Nephron progenitor cell (in vitro differentiated cells): Measurements from ENCODE around the gene ETV1.
A peak's percentile ranks its signal among the peaks of the same experiment; 100 is the strongest.

Source experiments
- DNase-seq: peaks from one replicate; pipeline ENCODE4 v3.0.0; 2021
- H3K27ac Mint-ChIP-seq: 2 replicates; pipeline ENCODE4 v1.8.0; 2021; ENCODE audit warnings: mild to moderate bottlenecking, moderate library complexity, mixed read lengths
- H3K27me3 Mint-ChIP-seq: 2 replicates; pipeline ENCODE4 v1.8.0; 2021; ENCODE audit warnings: mild to moderate bottlenecking, low read depth, mixed read lengths; ENCODE audit not compliant: poor library complexity
- H3K36me3 Mint-ChIP-seq: 2 replicates; pipeline ENCODE4 v1.8.0; 2021; ENCODE audit warnings: low read depth, mixed read lengths
- H3K4me1 Mint-ChIP-seq: 2 replicates; pipeline ENCODE4 v1.8.0; 2021; ENCODE audit warnings: mixed read lengths
- H3K4me3 Mint-ChIP-seq: 2 replicates; pipeline ENCODE4 v1.8.0; 2021; ENCODE audit warnings: mild to moderate bottlenecking, moderate library complexity, mixed read lengths
- H3K9me3 Mint-ChIP-seq: 2 replicates; pipeline ENCODE4 v1.8.0; 2021; ENCODE audit warnings: mild to moderate bottlenecking, moderate library complexity, mixed read lengths
- TF ChIP-seq, protein P1 (sequence below): fragments of 200-600 bp; sonication (generic); IDR thresholded peaks from 2 replicates; pipeline ENCODE4 v1.5.0; 2021; ENCODE audit warnings: antibody characterized with exemption

ETV1 gene

DNA sequence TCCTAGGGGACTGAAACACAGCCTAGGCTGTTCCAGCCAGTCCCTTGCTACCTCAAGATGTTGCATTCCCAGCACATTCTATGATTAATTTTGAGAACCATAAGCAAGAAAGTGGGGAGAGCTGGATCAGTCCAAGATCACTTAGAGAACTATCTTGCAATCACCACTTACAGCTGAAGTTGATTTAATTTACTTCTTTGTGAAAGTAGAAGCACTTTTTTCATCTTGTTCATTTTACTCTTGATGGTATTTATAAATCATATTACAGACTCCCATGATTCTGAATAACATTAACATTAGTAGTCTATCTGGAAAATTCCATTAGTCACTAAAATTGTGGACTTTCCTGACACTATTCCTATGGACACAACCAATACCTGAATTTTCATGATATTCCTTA, 118.5 kb downstream of the ETV1 start:
- DNase-seq: no peak
- Mint-ChIP-seq H3K4me3 (no peak overlapping the region), H3K9me3 (no peaks in the 10 kb centered on the region), H3K27me3 (peaks cover 4% of the 10 kb centered on the region), H3K27ac (no peak overlapping the region), H3K36me3 (no peaks in the 10 kb centered on the region), H3K4me1 (no peaks in the 10 kb centered on the region)
- TF ChIP-seq, protein P1, sequence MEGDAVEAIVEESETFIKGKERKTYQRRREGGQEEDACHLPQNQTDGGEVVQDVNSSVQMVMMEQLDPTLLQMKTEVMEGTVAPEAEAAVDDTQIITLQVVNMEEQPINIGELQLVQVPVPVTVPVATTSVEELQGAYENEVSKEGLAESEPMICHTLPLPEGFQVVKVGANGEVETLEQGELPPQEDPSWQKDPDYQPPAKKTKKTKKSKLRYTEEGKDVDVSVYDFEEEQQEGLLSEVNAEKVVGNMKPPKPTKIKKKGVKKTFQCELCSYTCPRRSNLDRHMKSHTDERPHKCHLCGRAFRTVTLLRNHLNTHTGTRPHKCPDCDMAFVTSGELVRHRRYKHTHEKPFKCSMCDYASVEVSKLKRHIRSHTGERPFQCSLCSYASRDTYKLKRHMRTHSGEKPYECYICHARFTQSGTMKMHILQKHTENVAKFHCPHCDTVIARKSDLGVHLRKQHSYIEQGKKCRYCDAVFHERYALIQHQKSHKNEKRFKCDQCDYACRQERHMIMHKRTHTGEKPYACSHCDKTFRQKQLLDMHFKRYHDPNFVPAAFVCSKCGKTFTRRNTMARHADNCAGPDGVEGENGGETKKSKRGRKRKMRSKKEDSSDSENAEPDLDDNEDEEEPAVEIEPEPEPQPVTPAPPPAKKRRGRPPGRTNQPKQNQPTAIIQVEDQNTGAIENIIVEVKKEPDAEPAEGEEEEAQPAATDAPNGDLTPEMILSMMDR: no peak

DNA sequence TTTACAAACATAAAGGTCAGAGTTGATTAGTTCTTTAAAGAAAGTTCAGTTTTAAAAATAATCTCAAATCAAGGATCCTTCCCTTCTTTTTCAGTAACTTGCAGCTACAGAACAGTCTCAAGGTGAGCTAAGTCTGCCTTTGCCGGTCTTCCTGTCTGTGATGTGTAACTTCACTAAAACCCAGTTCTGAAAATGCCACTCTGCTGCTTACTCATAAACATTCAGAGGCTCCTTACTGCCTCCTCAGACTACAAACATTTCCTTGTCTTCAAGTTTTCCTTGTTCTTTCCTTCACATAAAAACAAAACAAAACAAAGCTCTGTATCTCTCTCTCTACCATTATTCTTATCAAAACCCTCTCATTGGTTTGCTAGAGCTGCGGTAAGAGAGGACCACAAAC, 128.7 kb downstream of the ETV1 start:
- Mint-ChIP-seq H3K27me3 (peaks cover 6% of the 10 kb centered on the region), H3K4me1 (no peaks in the 10 kb centered on the region), H3K27ac (no peak overlapping the region), H3K9me3 (no peaks in the 10 kb centered on the region), H3K36me3 (no peaks in the 10 kb centered on the region), H3K4me3 (no peak overlapping the region)
- no peak for DNase-seq
- TF ChIP-seq, protein P1: no peak

DNA sequence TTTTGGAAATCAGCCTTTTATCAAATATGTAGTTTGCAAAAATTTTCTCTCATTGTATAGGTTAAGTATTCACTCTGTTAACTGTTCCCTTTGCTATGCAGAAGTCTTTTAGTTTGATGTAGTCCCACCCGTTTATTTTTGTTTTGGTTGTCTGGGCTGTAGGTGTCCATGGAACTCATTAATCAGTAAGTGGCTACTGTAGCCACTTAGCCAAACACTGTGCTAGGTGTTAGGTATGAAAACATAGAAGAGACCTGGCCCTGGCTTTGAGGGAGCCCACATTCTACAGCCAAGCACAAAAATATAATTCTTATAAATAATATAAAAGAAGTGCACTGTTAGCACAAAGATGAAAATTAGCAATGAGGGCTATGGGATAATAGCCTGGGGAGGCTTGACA, 133.5 kb downstream of the ETV1 start:
- H3K4me1 Mint-ChIP-seq: peaks cover 13% of the 10 kb centered on the region
- no peak overlapping the region for H3K4me3 Mint-ChIP-seq
- H3K27me3 Mint-ChIP-seq: peaks cover 8% of the 10 kb centered on the region
- H3K27ac Mint-ChIP-seq: no peak overlapping the region
- no peaks in the 10 kb centered on the region for H3K36me3 Mint-ChIP-seq
- TF ChIP-seq, protein P1: no peak
- peaks cover 3% of the 10 kb centered on the region for H3K9me3 Mint-ChIP-seq
- DNase-seq: no peak

DNA sequence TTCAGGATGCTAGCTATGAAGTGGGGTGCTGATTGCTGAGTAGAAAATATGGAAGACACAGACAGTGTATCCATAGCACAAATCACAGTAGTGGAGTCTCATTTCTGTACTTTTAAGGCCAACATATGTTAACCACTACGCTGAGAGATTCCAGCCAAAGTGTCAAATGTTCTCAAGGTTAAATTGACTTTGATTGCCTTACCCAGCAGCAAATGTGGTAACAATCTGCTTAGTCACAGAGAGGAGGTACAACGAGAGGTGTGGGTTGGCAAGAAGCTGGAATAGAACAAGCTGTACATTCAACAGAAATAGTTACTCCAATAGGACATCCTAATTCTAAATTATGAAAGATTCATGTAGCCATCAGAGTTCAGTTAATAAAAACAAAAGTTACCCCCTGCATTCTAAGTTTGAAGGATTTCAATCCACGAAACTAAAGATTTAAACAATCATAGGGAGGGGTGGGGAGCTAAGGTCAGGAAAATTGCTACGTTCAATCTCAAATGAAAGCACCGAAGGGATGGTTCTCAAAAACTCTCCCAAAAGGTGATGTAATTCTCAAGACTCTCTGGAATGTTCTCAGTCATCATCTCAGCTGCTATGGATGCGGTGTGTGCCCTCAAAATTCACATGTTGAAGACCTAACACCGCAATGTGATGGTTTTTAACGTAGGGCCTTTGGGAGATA, 137.0 kb downstream of the ETV1 start:
- no peak overlapping the region for H3K27ac Mint-ChIP-seq

DNA sequence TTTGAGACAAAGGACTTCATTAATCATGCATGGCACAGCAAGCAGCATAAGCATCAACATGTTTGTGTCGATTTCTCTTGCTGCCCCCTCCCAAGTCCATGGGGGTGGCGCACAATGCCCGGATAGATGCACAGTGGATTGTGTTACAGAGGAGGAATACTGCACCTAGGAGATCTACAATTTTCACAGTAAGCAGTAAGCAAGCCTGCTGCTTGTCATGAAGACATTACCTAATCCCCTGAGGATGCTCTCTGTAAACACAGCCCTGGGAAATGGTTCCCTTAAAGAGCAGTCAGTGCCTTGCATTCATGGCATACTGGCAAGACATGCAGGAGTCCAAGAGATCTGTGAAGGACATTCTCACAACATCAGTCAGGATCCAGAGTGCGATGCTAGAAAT, 137.7 kb downstream of the ETV1 start:
- peak overlapping the region; percentile 62 for H3K27ac Mint-ChIP-seq
- H3K9me3 Mint-ChIP-seq: peaks cover 6% of the 10 kb centered on the region
- peak; percentile 4 for DNase-seq
- peaks cover 5% of the 10 kb centered on the region for H3K27me3 Mint-ChIP-seq
- no peak overlapping the region for H3K4me3 Mint-ChIP-seq
- no peaks in the 10 kb centered on the region for H3K36me3 Mint-ChIP-seq
- TF ChIP-seq, protein P1: no peak
- H3K4me1 Mint-ChIP-seq: peaks cover 28% of the 10 kb centered on the region

More for the DNA sequence above, 137.0 kb downstream of the ETV1 start:
- no peak for DNase-seq
- Mint-ChIP-seq H3K27me3 (peaks cover 5% of the 10 kb centered on the region), H3K9me3 (peaks cover 5% of the 10 kb centered on the region), H3K36me3 (no peaks in the 10 kb centered on the region), H3K4me1 (peaks cover 28% of the 10 kb centered on the region), H3K4me3 (no peak overlapping the region)
- TF ChIP-seq, protein P1: no peak

DNA sequence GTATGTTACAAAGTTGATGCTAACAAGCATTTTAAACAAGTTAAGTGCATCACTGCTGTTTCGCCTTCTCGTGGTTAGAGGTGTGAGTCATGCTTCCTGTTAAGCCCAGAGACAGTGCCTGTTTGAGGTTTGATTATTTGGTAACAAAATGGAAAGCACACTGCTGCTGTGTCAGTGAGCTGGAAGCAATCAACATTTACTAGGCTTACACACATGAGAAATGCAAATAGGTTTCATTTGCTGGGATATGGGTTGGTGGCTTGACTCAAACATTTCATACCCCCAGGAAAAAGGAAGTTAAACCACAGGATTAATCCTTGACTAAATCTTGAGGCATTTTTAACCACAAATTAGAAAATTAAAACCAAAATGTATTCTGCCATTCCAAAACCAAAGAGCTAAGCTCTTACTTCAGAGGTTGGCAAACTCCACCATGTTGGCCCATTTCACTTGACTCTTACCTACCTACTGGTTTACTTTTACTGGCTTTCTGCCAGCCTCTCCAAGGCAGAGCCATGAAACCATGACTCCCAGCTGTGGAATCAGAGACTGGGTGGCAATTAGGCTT, 139.2 kb downstream of the ETV1 start:
- peaks cover 5% of the 10 kb centered on the region for H3K27me3 Mint-ChIP-seq
- H3K4me1 Mint-ChIP-seq: peaks cover 28% of the 10 kb centered on the region
- no peaks in the 10 kb centered on the region for H3K36me3 Mint-ChIP-seq

More for the DNA sequence above, 139.2 kb downstream of the ETV1 start:
- TF ChIP-seq, protein P1: no peak
- Mint-ChIP-seq H3K4me3 (no peak overlapping the region), H3K9me3 (peaks cover 6% of the 10 kb centered on the region), H3K27ac (no peak overlapping the region)
- DNase-seq: no peak
